Renal cortex interstitium (tissue), 15 donors: ENCODE data around the gene C5orf47. TPM values are rescaled to one million over a fixed set of nuclear protein-coding genes. Genes with fewer than 3 reads are reported as not detected.
A peak's percentile ranks its signal among the peaks of the same experiment; 100 is the strongest.

Experiments
- DNase-seq, 11 donors: peaks; one replicate each; pipeline ENCODE4 v3.0.0-alpha.2; 2013; ENCODE audit warnings: low read depth in 9 of 11, low spot score in 4 of 11; ENCODE audit errors: extremely low read depth in 1 of 11
- long read RNA-seq, 16 experiments: transcript quantifications; one replicate each; lab custom pipeline, GENCODE V29; 2026
- polyA plus RNA-seq, 3 donors: library from polyadenylated mRNA; unstranded; fragments of 120-200 nt; gene quantifications; one replicate each; pipeline ENCODE4 v1.2.1, GENCODE V29; 2013; ENCODE audit not compliant: insufficient read length in 3 of 3

C5orf47 gene
- under 1 TPM; 0.10 to 0.12 (median 0.12) TPM for polyA plus RNA-seq
- long read RNA-seq, donor 1: 0 reads
- long read RNA-seq, donor 2: 0 reads
- long read RNA-seq, donor 3: 0 reads
- long read RNA-seq, donor 4: 0 reads
- long read RNA-seq, donor 5: 0 reads
- long read RNA-seq, donor 6: 0 reads
- long read RNA-seq, donor 7: 0 reads
- long read RNA-seq, donor 8: 0 reads
- long read RNA-seq, donor 9: 0 reads
- long read RNA-seq, donor 10: 0 reads
- long read RNA-seq, donor 11: 0 reads
- long read RNA-seq, donor 12: 0 reads
- long read RNA-seq, donor 13: 0 reads
- long read RNA-seq, donor 14: 0 reads
- long read RNA-seq, donor 15: 0 reads
- long read RNA-seq, donor 16: 0 reads

- DNase-seq: no peak
Observed at GRCh38 chr5:173988554-173989431, at the start of gene C5orf47. Gene C5orf47 (plus strand): TSS chr5:173989170. CDS start chr5:173989264, 94 bp downstream.

- DNase-seq: no peak
Observed at GRCh38 chr5:173940269-173940668, 48.7 kb upstream of the C5orf47 start.

- no peak for DNase-seq
Observed at GRCh38 chr5:173941102-173941501, 47.9 kb upstream of the C5orf47 start.

- DNase-seq: no peak
Observed at GRCh38 chr5:173941758-173942401, 47.1 kb upstream of the C5orf47 start.

GRCh38 chr5:173944511-173944910, 44.5 kb upstream of the C5orf47 start:
- DNase-seq: no peak

- no peak for DNase-seq
Observed at GRCh38 chr5:173945160-173945559, 43.8 kb upstream of the C5orf47 start.

GRCh38 chr5:173946323-173946722, 42.6 kb upstream of the C5orf47 start:
- no peak for DNase-seq

- no peak for DNase-seq
Observed at GRCh38 chr5:173950829-173951228, 38.1 kb upstream of the C5orf47 start.

- DNase-seq: no peak
Observed at GRCh38 chr5:173953528-173954090, 35.4 kb upstream of the C5orf47 start.

- DNase-seq: peak in 1 of 11 donors; percentile 57
Observed at GRCh38 chr5:173954671-173955521, 34.1 kb upstream of the C5orf47 start.

- no peak for DNase-seq
Observed at GRCh38 chr5:173960986-173961385, 28.0 kb upstream of the C5orf47 start.

GRCh38 chr5:173961418-173961817, 27.6 kb upstream of the C5orf47 start:
- DNase-seq: no peak

GRCh38 chr5:173962436-173962972, 26.5 kb upstream of the C5orf47 start:
- no peak for DNase-seq

GRCh38 chr5:173963182-173963838, 25.7 kb upstream of the C5orf47 start:
- no peak for DNase-seq

- no peak for DNase-seq
Observed at GRCh38 chr5:173963867-173964441, 25.0 kb upstream of the C5orf47 start.

- no peak for DNase-seq
Observed at GRCh38 chr5:173964506-173964905, 24.5 kb upstream of the C5orf47 start.

GRCh38 chr5:173967241-173967640, 21.7 kb upstream of the C5orf47 start:
- no peak for DNase-seq
